Tongue (tissue), 2 donors: Measurements from ENCODE around the gene UBB. TPM values are rescaled to one million over a fixed set of nuclear protein-coding genes. Genes with fewer than 3 reads are reported as not detected.

Experiments
- DNase-seq: peaks from one replicate; pipeline ENCODE4 v3.0.0-alpha.2; 2015
- total RNA-seq: library from RNA; depleted of rRNA; stranded (reverse); fragments of >200 nt; gene quantifications from one replicate; pipeline ENCODE4 v1.2.3, GENCODE V29; 2014

The UBB gene
- total RNA-seq, 1 donor from 2014 or later: 1,134 TPM

DNA sequence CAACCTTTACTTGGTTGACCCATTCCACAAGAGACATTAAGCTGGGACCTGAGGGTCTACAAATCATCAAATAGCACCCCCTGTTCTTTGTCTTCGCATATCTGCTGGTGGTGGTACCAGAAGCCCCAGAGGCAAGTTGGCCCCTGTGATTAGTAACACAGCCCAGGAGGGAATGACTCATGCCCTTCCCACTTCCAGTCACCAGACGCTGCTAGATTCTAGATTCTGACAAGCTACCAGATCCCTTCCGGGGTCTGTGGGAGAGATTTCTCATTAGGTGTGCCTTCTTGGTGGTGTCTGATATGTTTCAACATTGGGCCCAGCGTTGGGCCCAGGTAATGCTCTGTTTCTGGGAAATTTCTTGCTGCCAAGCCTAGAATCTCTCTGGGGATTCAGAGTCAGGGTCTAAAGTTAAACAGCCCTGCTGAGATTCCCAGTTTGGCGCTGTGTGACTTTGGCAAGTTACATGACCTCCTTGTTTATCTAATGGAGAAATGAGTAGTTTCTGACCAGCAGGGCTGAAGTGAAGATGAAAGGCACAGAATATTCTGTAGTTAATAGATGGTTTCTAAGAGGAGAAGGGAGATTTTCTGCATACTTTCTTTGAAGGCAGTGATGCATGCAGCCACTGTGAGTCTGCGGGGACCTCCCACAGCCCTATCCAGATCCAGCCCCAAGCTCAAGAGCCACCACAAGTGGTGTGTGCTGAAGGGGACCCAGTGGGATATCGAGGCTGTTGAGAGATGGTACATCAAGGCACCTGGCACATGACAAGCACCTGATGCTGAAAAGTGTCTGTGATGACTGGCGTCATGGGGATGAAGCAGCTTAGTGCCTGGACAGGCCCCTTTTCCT lies 38.4 kb downstream of the UBB start:
- DNase-seq: no peak

DNA sequence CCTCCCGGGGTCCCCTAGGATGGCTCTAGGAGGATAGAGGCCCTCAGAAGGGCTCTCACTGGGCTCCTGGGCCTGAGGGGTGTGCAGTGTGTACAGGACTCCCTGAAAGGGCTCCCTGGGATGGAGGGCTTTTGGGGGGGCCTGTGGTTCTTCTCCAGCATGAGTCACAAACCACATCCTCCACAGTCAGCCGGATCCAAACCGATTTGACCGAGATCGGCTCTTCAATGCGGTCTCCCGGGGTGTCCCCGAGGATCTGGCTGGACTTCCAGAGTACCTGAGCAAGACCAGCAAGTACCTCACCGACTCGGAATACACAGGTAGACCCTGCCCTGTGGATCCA lies 39.0 kb downstream of the UBB start:
- no peak for DNase-seq

DNA sequence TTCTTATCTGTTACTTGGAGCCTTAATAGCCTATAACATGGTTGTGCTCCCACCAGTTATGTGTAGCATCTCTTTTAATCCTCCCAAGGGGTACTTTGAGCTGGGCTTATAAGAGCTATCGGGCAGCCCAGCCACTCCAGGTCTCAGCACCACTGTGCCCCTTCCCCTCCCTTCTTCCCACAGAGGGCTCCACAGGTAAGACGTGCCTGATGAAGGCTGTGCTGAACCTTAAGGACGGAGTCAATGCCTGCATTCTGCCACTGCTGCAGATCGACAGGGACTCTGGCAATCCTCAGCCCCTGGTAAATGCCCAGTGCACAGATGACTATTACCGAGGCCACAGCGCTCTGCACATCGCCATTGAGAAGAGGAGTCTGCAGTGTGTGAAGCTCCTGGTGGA lies 41.5 kb downstream of the UBB start:
- DNase-seq: no peak

DNA sequence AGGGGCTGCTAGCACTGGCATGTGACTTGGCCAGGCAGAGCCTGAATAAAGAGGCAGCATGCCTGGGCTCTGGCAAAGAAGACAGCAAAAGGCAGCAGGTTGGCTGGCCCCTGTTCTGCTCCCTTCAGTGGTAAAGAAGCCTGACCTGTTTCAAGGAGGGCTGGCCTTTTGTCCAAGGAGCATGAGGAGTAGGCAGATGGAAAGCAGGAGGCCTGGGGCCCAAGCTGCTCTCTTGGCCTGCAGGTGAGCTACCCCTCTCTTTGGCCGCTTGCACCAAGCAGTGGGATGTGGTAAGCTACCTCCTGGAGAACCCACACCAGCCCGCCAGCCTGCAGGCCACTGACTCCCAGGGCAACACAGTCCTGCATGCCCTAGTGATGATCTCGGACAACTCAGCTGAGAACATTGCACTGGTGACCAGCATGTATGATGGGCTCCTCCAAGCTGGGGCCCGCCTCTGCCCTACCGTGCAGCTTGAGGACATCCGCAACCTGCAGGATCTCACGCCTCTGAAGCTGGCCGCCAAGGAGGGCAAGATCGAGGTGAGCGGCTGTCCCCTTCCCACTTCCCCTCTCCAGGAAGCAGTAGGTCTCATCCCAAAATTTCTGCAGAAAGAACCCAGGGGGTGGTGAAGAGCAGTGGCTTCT lies 42.5 kb downstream of the UBB start:
- DNase-seq: no peak

DNA sequence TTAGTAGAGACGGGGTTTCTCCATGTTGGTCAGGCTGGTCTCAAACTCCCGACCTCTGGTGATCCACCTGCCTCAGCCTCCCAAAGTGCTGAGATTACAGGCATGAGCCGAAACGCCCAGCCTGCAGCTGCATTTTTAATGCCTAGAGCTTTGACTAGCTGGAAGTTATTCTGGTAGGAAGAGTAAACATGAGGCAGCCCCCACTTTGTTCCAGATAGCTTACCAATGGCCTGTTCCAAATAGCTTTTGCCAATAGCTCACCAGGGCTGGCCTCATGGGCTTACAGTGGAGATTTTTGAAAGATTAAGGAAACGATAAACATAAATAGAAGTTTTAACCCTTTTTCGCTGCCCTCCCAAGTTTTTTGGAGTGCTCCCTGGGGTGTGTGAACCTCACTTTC lies 44.3 kb downstream of the UBB start:
- DNase-seq: no peak

DNA sequence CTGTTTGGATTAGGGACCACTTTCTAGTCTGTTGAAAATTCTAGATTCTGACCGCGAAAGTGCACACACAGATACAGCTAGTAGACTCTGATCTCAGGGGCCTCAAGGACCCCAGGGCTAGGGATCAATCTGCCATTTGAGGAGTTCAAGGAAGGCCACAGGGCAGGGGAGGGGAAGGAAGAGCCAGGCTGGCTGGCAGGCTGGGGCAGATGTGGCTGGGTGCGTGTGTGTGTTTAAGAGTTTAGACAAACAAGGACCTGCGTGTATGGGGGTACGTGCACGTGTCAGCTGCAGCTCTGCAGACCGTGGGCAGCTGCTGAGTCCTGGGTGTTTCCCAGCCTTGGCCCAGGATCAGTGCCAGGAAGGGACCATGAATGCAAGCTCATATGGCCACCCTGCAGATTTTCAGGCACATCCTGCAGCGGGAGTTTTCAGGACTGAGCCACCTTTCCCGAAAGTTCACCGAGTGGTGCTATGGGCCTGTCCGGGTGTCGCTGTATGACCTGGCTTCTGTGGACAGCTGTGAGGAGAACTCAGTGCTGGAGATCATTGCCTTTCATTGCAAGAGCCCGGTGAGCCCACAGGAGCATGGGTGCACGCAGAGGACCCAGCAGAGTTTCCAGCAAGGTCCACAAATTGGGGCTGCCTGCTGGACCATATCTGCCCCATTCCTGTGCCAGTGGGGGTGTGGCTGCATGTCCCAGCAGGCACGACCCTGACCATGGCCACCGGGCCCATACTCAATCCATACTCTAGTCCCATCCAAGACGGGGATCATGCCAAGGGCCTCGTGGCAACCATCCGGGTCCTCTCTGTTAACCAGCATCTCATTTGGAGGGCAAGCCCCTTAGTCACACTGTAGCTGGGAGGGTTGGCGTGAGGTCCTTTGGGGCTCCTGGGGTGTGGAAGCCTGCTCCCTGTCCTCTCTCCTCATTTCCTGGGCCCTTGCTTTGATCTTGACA lies 45.1 kb downstream of the UBB start:
- peak; percentile 85 for DNase-seq

DNA sequence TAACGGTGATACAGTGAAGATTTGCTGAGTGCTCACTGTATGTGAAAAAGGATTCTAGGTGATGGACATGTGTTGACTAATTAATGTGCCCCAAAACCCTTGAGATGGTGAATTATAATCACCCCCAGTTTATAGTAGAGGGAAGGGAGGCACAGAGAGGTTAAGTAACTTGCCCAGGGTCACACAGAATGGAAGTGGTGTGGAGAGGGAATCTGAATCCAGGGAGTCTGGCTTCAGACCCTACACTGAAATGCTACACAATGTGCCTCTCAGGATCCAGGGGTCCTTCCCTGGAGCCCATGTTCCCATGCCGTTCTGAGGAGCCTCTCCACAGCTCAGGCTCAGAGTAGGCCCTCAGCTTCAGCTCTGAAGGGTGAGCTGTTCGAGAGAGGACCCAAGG lies 46.1 kb downstream of the UBB start:
- DNase-seq: no peak

DNA sequence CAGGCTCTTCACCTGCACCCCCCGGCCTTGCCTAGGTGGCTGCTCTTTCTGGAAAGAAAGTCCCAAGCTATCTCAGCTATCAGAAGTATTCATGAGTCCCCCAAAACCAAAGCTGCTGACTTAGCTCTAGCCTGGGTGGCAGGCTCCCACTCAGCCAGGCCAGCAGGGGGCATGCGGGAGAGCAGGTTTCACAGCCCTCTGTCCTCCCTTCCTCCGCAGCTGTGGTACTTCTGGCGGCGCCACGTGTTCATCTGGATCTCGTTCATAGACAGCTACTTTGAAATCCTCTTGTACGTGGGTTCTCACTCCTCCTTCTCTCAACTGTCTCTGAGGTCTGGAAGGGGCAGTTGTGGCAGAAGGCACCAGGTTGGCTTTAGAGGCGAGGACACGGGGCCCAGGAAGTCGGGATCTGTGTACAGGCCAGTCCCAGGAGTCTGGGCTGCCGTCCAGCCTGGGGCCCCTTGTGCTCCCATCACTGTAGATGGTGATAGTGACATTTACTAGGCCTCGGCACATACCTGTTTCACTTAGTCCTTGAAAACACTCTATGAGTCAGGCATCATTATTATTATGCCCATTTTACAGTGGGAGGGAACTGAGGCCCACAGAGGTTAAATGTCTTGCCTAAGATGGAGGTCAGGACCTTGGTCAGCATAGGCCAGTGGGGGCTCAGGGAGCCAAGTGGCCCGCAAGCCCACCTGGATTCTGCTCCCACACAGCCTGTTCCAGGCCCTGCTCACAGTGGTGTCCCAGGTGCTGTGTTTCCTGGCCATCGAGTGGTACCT lies 47.4 kb downstream of the UBB start:
- peak; percentile 81 for DNase-seq

DNA sequence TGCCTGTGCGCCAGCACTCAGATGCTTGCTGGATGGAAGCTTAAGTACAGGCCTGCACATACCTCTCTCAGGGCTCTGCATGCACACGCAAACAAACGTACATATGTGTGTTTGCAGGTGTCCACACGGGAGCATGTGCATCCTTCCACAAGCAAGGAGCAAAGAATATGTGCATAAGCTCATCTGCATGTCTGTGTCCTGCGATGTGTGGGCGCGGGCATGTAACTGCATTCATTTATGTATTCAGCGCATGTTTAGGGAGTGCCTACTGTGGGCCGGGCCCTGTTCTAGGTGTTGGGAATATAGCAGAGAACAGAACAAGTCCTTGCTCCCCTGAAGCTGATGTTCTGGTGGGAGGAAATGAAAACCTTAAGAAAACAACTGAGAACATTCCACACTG lies 48.2 kb downstream of the UBB start:
- no peak for DNase-seq

DNA sequence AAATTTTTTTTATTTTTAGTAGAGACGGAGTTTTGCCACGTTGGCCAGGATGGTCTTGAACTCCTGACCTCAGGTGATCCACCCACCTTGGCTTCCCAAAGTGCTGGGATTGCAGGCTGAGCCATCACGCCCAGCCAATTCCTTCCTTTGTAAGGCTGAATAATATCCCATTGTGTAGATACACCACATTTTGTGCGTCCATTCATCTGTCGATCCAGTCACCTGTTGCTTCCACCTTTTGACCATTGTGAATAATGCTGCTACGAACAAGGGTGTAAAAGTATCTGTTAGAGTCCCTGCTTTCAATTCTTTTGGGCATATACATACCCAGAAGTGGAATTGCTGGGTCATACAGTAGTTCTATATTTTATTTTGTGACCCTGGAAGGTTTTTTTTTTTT lies 49.8 kb downstream of the UBB start:
- no peak for DNase-seq

DNA sequence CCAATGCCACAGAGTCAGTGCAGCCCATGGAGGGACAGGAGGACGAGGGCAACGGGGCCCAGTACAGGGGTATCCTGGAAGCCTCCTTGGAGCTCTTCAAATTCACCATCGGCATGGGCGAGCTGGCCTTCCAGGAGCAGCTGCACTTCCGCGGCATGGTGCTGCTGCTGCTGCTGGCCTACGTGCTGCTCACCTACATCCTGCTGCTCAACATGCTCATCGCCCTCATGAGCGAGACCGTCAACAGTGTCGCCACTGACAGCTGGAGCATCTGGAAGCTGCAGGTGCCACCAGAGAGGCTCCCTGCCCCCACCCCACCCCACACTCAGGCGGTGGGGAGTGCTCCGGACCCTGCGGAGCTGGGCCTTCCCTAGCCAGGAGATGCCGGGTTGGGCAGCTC lies 51.1 kb downstream of the UBB start:
- DNase-seq: no peak

Other genes with a start within 250 kb of the UBB start
- gene NCOR1, start 165.6 kb upstream of the UBB start, total RNA-seq: 128 TPM
- 38.4 TPM for gene PIGL, start 163.9 kb upstream of the UBB start, total RNA-seq
- 27.2 TPM for gene CENPV, start 27.6 kb upstream of the UBB start, total RNA-seq
- gene TRPV2, start 34.5 kb downstream of the UBB start, total RNA-seq: 5.1 TPM
- gene LRRC75A, start 111.1 kb downstream of the UBB start, total RNA-seq: 6.2 TPM
- 6.7 TPM for gene ZNF287, start 188.1 kb downstream of the UBB start, total RNA-seq